ENCODE data around the gene ARHGEF7.

ARHGEF7 gene

DNA sequence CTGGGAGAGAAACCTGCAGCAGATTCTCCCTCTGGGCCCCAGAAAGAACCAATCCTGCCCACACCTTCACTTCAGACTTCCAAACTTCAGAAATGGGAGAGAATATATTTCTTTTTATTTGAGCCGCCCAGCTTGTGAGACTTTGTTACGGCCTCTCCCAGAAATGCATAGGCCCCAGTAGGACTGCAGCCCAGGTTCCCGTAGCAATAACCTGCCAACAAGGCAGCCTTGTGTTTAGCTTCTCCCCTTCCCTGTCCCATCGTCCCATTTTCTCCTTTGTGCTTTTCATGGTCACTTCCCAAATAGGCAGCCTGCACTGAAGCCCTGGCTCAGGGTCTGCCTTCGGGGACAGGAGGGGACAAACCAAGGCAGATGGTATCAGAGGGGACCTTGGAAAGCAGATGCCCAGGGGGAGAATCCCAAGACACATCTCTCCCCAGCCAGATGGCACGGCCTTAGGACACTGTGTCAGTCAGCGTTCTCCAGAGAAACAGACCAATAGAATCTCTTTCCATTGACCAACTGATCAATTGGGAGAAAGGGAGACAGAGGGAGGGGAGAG, 3.7 kb upstream of the ARHGEF7 start:
- DNase-seq, result no peak

DNA sequence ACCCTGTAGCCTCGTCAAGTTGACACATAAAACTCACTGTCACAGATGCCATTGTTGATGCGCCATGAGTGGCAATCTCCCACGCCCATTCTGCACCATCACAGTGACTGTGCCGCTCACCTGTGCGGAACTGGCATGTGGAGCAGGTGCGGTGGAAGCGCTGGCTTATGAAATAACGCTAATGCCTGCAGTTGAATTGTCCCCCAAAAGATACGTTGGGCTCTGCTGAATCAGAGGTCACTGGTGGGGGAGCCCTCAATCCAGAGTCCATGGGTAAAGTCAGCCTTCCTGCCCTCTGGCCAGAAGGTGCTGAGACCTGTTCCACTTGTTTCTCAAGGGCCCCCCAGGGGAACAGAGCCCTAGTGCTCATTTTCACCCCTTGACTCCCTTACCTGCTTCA, 2.9 kb upstream of the ARHGEF7 start:
- no peak for DNase-seq

DNA sequence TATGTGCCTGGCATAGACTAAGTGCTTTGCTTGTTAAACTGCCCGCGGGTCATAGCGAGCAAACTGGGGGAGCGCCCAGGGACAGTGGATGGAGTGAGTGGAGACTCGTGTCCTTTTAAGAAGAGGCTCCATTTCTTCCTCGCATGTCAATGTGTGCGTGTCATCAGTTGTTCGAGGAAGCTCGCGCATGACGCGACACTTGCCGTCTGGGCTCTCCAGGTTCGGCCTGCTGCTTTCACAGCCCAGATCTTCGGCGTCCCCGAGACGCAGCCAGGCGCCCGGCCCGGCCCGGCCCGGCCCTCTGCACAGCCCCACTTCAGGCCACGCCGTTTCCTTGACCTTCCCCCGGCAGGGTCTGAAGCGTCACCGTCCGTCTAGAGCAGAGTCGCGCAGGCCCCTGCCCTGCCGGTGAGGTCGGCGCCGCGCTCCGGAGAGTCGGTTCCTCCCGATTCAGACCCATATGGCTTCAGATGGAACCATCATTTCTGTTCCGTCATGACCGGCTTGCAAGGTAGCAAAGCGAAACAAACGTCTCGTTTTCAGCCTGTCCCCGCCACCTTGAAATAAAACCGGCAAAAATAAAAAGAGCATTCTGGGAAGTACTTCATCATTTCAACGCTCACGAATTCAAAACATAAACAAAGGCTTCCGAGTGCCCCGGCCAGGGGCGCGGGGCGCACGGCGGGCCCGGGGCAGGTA, 599 bp upstream of the ARHGEF7 start:
- no peak for DNase-seq

DNA sequence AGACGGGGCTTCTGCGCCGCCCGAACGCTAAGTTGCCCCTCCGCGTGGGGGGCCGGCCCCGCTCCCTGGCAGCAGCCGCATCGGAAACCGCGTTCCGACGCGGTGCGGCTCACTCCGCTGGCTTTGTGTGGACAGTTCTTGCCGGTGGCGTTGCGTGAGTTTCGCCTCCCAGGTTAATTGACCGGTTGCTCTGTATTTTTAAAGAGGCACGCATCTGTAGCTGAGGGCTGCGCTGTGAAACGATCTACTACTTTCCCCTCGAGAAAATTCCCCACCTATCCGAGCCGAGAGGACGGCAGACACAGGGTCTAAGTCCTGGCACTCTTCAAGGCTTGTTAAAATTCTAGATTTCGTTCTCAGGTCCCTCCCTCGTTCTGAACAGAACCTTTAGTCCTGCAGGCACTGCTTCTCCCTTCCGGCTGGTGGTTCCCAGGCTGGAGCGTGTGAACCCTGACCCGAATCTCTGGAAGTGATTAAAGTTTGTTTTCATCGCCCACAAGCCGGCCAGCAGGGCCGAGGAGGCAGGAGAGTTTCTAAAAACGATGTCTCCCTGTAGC, 933 bp downstream of the ARHGEF7 start:
- no peak for DNase-seq

DNA sequence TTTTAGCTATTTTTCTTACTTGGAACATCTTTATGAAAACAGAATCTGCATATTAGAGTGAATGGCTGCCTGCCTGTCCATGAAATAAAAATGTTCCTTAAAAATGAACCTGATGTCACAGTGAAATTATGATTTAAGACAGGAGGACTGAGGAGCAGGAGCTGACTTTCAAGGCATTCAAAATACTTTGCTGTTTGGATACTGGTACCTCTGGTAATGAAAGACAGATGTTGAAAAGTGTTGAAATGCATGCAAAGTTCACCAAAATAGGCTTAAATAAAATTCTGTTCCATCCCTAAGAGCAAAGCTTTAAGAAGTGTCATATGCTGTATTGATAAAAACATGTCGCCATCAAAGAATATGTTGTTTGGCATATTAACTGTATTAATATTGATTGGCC, 1.7 kb downstream of the ARHGEF7 start:
- DNase-seq, result no peak

DNA sequence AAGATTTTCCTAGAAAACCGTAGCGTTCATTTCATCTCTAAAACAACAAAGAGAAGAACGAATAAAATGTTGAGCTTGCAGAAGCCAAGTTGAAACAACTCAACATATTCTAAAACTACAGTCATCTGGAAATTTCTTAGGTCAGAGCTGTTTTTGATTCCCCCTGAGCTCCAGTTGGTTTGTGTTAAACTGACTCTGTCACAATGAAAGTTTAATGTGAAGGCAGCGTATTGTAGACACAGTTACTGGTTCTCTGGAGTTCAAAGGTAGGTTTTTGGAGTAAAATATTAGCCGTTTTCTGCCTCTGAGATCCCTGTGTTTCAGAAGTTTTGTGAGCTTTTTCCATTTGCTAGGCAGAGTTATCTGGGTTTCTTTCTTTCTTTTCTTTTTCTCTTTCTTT, 2.2 kb downstream of the ARHGEF7 start:
- DNase-seq, result no peak

DNA sequence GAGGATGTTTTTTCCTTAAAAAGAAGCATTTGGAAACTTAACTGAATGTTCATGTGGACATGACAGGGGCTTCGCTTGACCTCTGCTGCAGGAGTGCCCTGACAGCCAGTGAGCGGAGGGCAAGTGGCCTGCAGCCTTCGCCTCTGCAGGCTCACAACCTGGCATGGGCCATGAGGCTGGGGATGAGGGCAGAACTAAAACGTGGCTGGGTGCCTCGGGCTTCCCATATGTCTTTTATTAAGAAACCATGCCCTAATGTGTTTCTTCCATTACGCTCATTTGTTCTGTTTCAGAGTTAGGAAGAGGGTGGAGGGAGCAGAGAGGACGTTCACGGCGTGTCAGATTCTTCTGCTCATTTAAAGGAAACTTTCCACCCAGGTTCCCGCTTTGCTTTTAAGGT, 2.9 kb downstream of the ARHGEF7 start:
- DNase-seq, result no peak

DNA sequence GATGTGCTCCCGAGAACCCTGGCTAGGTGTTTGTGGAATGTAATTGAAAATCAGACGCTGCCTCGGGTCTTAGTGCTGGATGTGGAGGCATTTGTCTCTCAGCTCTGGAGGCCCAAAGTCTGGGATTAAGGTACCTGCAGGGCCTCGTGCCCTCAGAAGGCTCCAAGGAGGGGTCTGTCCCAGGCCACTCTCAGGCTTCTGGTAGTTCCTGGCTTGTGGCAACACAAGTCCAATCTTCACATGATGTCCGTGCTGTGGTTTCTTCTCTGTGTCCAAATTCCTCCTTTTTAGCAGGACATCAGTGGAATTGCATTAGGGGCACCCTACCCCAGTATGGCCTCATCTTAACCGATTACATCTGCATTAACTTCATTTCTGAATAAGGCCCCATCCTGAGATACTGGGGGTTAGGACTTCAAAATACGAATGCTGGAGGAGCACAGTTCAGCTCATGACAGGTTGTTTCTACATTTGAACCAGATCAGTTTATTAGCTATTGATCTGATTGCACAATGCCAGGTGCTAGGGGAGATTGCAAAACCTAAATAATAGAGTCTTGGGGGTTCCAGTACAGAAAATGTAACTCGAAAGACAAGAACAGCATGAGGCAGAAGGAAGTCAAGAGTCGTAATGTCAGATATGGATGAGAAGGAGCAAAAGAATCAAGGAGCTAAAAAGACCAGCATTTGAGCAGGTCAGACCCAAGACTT, 3.9 kb downstream of the ARHGEF7 start:
- no peak for DNase-seq

DNA sequence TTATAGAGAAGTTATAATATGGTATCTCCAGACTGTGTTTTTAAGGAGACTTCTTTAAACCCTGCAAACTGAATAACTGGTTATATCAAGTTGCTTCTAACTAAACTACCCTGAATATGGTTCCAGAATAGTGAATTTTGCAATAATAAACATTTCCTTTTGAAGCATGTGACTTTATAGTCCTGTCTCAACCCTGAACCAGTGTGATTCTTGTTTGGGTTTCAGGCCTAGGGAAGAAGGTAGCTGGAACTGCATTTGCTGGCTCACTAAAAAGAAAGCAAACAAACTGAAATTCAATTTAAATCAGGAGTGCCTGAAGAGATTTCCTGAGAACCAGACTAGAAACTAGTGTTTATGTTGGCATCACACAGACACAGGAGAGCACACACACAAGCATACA, 4.9 kb downstream of the ARHGEF7 start:
- DNase-seq, result no peak

DNA sequence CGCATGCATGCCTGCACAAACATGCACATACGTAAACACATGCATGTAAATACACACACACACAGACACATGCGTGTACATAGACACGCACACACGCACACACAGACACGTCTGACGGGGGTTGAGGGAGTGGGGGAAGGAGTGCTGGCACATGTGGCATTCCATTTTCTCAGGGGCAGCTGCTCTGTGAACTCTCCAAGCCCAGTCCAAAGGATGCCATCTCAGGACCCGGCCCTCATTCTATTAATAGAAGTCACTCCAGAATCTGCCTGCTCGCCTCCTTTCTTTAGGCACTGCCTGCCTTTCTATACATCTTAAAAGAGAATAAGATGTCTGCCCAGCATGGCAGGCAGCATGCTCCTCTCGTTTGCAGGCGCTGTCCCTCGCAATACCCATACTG, 5.3 kb downstream of the ARHGEF7 start:
- DNase-seq, result no peak

DNA sequence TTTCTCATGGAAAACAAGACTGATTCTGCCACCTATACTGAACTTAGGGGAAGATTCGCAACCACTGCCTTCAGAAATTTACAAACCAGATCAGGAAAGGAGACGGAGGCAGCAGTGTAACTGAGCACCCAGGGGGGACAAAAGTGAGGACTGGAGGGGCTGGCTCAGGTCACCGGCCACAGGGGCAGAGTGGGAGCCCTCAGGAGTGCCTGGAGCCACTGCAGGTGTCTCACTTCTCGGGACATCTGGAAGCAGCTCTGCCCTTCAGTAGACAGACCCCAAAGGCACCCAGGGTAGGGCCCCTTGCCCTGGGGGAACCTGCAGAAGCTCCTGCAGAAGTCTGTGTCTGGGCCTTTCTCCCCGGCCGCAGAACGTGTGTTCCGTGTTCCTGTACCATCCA, 5.8 kb downstream of the ARHGEF7 start:
- no peak for DNase-seq

DNA sequence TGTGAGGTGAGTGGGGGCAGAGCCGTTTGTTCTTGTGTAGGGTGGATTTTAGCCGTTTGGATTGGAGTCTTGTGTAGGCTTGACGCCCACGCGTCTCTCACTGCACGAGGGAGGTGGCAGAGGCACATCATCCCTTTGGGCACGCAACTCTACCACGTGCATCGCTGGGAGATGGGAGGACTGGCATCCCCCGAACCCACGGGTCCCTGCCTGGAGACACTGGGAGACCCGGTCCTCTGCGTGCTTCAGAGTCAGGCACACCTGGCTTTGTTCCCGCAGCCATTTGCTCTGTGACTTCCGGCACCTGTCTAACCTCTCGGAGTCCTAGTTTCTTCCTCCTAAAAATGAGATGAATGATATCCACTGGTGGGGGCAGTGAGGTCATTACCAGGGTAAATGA, 6.4 kb downstream of the ARHGEF7 start:
- no peak for DNase-seq

DNA sequence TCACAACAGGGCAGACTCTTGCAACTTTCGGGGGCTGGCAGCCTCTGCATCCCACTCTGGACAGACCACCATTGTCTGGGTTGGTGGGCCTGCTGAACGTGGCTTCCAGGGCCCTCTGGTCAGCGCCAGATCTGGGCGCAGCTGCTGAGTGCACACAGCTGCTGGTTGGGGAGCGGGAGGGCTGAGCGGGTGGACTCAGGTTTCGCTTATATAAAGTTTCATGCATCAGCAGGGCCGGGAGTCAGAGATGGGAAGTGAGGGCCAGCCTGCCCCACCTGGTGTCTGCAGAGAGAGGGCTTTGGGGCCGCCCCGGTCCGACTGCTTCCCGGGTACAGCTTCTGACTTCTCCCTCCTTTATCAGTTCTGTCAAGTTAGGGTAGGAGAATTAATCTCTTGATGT, 6.9 kb downstream of the ARHGEF7 start:
- DNase-seq, result no peak

DNA sequence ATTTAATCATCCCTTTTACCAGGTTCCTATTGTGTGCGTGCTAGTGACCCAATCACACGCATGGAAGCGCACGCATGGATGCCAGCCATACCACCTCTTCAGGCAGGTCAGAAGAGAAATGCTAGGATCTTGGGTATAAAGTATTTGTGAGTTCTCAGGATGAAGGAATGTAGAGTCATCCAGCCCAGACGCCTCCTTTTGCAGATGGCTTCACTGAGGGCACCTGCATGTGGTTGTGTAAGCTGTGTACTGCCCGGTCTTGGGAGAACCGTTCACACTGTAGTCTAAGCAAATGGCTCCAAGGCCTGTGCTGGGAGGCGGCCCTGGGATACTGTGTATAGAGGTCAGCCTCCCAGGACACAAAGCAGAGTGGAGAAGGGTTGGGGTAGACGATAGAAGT, 7.5 kb downstream of the ARHGEF7 start:
- DNase-seq, result no peak

DNA sequence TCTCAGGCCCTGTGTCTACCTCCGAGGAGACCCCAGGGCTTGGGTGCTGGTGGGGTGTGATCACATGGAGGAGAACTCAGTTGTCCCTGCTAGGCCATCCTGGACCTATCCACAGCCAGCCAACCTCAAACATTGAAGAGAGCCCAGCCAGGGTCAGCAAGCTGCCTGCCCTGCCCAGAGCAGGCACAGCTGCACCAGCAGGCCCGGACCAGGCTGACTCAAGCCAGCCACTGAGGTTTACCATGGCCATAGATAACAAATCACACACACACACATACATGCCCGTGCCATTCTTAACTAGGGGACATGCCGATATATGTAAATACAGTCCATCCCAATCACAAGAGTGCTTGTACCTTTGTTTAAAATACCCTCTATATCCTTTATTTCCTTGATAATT, 8.1 kb downstream of the ARHGEF7 start:
- no peak for DNase-seq

DNA sequence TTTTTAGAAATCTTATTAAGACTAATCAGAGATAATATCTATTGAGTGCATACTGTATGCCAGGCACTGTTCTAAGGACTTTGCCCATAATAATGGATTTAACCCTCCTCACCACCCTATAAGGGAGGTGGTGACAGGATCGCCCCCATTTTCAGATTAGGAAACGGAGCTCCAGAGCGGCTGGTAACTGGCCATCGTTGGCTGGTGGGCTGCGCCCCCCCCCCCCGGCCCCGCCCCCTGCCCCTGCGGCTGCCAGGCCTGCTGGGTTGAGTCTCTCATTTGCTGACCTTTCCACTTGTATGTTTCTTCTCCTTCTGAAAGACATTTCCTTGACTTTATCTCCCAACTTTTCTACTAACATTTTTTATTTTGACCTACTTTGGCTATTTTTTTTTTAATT, 8.5 kb downstream of the ARHGEF7 start:
- no peak for DNase-seq

DNA sequence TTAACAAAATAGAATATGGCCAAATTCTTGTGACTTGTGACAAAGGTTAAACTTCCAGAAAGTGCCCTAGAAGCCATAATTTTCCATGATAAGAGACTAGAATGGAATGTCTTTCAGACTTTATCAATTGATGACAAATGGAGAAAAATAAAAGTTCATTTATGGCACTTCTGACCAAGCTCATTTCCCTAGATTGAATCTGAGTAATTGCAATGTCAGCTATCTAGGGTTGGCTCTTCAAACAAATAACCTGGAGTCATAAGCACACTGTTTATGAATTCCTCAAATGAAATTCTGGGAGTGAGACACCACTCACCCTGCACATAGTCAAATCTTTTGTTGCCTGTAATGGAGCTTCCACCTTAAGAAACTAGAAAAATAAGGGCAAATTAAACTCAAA, 11.4 kb downstream of the ARHGEF7 start:
- DNase-seq, result no peak

DNA sequence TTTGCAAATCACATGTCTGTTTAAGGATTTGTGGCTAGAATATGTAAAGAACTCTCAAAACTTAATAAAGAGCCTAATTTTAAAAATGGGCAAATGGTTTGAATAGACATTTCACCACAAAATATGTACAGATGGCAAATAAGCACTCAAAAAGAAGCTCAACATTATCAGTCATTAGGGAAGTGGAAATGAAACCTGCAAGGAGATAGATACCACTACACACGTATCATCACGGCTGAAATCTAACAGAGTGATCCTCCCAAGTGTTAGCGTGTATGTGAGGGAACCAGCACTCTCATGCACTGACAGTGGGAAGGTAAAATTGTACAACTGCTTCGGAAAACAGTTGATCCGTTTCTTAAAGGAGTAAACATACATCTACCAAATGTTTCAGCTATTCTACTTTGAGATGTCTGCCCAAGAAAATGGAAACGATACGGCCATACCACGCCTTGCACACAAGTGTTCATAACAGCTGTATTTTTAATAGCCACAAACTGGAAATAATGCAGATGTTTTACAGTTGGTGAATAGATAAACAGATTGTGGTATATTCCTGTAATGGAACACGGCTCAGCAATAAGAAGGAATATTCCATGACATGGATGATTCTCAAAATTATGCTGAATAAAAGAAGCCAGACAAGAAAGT, 14.5 kb downstream of the ARHGEF7 start:
- no peak for DNase-seq

DNA sequence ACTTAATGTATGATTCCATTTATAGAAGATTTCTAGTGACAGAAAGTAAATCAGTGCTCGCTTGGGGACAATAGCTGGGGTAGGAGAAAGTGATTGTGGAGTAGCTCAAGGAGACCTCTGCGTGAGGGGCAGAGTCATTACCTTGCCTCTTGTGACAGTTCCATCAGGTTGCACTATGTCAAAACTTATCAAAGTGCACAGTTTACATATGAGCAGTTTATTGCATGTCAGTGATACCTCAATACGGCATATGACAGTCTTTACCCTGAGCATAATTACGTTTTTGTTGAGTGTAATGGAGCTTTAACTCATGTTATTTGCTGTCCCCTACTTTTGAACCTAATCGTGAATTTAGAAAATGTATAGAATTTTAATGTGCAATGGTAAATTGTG, 15.0 kb downstream of the ARHGEF7 start:
- no peak for DNase-seq

DNA sequence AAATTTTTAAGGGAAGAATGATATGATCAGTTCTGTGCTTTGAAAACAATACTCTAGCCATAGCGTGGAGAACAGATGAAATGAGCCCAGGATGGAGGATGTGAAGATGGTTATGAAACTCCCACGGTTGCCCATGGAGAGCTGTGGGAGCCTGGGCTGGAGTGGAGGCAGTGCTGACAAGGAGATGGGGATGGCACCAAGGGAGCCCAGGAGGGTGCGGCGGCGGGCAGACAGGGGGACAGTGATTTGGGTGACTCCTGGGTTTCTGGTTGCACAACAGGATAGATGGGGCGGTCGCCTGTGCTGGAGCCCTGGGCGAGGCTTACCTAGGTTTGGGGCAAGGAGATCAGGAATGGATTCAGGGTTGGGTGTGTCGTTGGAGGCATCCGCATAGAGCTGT, 15.9 kb downstream of the ARHGEF7 start:
- DNase-seq, result no peak

DNA sequence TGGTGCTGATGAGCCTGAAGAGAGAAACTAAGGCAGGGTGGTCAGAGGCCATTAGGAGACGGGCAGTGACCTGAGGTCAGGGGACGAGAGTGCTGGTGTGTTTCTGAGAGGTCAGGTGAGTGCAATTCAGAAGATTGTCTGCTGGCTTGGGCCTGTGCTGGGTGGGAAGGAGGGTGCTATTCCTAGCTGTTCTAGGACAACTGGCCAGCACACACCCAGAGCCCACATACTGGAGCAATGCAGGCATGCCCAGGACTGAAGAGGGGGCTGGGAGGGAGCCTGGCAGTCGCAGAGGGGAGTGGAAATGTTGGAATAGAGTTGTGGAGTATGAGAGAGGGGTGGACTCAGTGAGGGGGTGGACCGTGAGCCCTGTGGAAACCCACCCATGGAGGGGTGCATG, 16.5 kb downstream of the ARHGEF7 start:
- DNase-seq, result no peak

DNA sequence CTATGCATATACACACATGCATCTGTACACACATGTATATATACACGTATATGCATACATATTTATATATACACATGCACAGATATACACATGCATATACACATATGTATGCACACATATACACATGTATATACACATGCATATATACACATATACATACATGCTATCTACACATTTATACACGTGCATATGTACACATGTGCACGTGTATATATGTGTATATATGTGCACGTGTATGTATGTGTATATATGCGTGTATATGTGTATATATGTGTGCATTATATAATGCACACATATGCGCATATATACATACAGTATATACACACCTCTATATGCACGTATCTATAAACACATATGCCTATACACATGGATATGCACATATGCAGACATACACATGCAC, 17.8 kb downstream of the ARHGEF7 start:
- DNase-seq, result no peak

DNA sequence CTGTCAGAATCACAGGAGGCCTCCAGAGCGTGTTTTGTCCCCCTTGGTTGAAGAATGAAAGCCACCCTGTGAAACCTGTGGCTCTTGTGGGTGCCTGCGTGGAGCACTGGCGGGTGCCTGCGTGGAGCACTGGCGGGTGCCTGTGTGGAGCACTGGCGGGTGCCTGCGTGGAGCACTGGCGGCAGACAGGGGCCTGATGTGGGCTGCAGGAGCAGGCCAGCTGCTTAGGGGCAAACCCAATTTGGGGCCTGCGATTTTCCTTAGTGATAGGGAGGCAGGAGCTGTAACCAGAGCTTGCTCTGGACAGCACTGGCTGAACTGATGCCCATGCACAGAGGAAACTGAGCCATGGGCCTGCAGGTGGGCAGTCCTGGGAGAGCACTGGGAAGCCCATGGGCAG, 24.3 kb downstream of the ARHGEF7 start:
- DNase-seq, result no peak

Data from stimulated activated CD8-positive, alpha-beta memory T cell treated with anti-CD3 and anti-CD28 coated beads, Interleukin-4, amount 100 ng/mL, for 48 hours (primary cell).